ENCODE measurements around the gene NR1D1. TPM values are rescaled to one million over a fixed set of nuclear protein-coding genes. Genes with fewer than 3 reads are reported as not detected.

NR1D1 gene
- total RNA-seq, 1 donor from 2014 or later = 0.43 TPM

GRCh38 chr17:40100669-40101366 lies 429 bp upstream of the NR1D1 start:
- peaks cover 25 to 68% of the 10 kb centered on the region in 2 donors for H3K4me1 ChIP-seq
- intact Hi-C loops (cut with DNase I) = loop anchor here (1.0 kb wide), 1 partner anchor 10 kb away; no protein-coding TSS in a partner anchor
- H3K27ac ChIP-seq = peak overlapping the region; percentile 91 to 99
- no peak for TF ChIP-seq CTCF (IDR thresholded peaks at IDR 0.05)
- peaks cover 12 to 16% of the 10 kb centered on the region in 2 donors for H3K36me3 ChIP-seq
- no peaks in the 10 kb centered on the region for H3K27me3 ChIP-seq
- peak overlapping the region; percentile 89 to 94 for H3K4me3 ChIP-seq
- peak; percentile 96 to 99 for DNase-seq (ENCODE audit: low spot score in 2 of 2)
- H3K9me3 ChIP-seq = no peaks in the 10 kb centered on the region

- peak overlapping the region; percentile 89 to 94 for H3K4me3 ChIP-seq
- intact Hi-C loops (cut with DNase I) = loop anchor here (1.0 to 2.0 kb wide), 4 partner anchors 11 to 147 kb away; partner anchors contain the start of gene CASC3
Observed at GRCh38 chr17:40099619-40100418, 570 bp downstream of the NR1D1 start.

GRCh38 chr17:40098846-40099618 lies 1.4 kb downstream of the NR1D1 start:
- no peak for TF ChIP-seq CTCF (IDR thresholded peaks at IDR 0.05)
- intact Hi-C loops (cut with DNase I) = loop anchor here (1.0 to 2.0 kb wide), 3 partner anchors 28 to 146 kb away; partner anchors contain the start of gene CASC3
- peaks cover 28 to 34% of the 10 kb centered on the region in 2 donors for H3K36me3 ChIP-seq
- H3K4me3 ChIP-seq = peak overlapping the region; percentile 89 to 94
- peak overlapping the region; percentile 91 to 99 for H3K27ac ChIP-seq
- H3K27me3 ChIP-seq = no peaks in the 10 kb centered on the region
- H3K4me1 ChIP-seq = peaks cover 35 to 70% of the 10 kb centered on the region in 2 donors
- peak; percentile 99 to 100 for DNase-seq (ENCODE audit: low spot score in 2 of 2)
- H3K9me3 ChIP-seq = no peaks in the 10 kb centered on the region

More at GRCh38 chr17:40099619-40100418, 570 bp downstream of the NR1D1 start:
- TF ChIP-seq CTCF (IDR thresholded peaks at IDR 0.05) = no peak
- Histone ChIP-seq H3K4me1 (peaks cover 28 to 70% of the 10 kb centered on the region in 2 donors), H3K36me3 (peaks cover 20 to 26% of the 10 kb centered on the region in 2 donors), H3K27me3 (no peaks in the 10 kb centered on the region), H3K27ac (peak overlapping the region; percentile 91 to 99), H3K9me3 (no peaks in the 10 kb centered on the region)
- DNase-seq (ENCODE audit: low spot score in 2 of 2) = no peak

- peak overlapping the region; percentile 45 to 94 for H3K4me3 ChIP-seq
- peaks cover 35 to 42% of the 10 kb centered on the region in 2 donors for H3K36me3 ChIP-seq
- peaks cover 35 to 72% of the 10 kb centered on the region in 2 donors for H3K4me1 ChIP-seq
- no peak for TF ChIP-seq CTCF (IDR thresholded peaks at IDR 0.05)
- peak overlapping the region; percentile 91 to 99 for H3K27ac ChIP-seq
- DNase-seq (ENCODE audit: low spot score in 2 of 2) = peak; percentile 89 to 94
- H3K27me3 ChIP-seq = no peaks in the 10 kb centered on the region
- intact Hi-C loops (cut with DNase I) = loop anchor here (2.0 kb wide), 1 partner anchor 27 kb away; no protein-coding TSS in a partner anchor
- no peaks in the 10 kb centered on the region for H3K9me3 ChIP-seq
Observed at GRCh38 chr17:40097931-40098845, 2.2 kb downstream of the NR1D1 start.
